Stimulated activated CD4-positive, alpha-beta T cell treated with anti-CD3 and anti-CD28 coated beads, Interleukin-1b, Interleukin-23, amount 100 ng/mL, for 1 hour (primary cell): ENCODE data around the gene CNDP2.
A peak's percentile ranks its signal among the peaks of the same experiment; 100 is the strongest.

Source experiments
- DNase-seq, 2 donors: peaks; one replicate each; pipeline ENCODE4 v3.0.0-alpha.2; 2020; ENCODE audit warnings: low read depth in 2 of 2

Gene CNDP2

GRCh38 chr18:74472312-74472711, 23.9 kb upstream of the CNDP2 start:
- no peak for DNase-seq

GRCh38 chr18:74473976-74474640, 22.1 kb upstream of the CNDP2 start:
- DNase-seq, result no peak

GRCh38 chr18:74476140-74476539, 20.0 kb upstream of the CNDP2 start:
- no peak for DNase-seq

DNA sequence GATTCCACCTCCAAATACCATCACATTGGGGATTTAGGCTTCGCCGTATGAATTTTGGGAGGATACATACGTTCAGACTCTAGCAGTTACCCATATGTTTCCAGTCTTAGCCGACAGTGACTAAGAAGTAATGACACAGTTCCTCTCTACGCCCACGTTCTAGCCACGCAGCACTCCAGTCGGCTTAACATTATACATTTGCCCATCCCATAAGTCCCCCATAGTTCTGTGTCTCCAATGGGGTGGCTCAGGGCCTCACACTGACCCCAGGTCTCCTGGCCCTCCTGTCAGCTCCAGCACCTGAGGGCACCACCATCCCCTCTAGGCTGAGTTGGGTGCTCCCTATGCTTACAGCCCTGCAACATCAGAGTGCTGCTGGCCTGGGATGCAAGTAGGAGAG, 18.4 kb upstream of the CNDP2 start:
- no peak for DNase-seq

DNA sequence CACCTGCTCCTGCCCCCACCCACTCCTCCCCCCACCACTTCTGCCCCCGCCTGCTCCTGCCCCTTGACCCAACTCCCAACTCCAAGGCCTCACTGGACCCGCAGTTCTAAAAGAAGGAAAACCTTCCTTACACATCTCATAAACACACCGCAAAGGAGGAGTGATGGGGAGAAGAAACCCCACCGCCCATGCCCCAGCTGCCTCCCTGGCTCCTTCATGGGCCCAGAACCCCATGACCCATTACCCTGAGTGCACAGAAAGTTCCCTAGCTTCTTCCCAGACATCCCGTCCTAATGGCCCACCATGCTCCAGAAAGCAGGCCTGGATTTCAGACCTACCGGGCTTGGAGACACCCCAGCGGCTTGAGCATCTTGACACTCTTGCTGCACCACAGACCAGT, 17.8 kb upstream of the CNDP2 start:
- no peak for DNase-seq

DNA sequence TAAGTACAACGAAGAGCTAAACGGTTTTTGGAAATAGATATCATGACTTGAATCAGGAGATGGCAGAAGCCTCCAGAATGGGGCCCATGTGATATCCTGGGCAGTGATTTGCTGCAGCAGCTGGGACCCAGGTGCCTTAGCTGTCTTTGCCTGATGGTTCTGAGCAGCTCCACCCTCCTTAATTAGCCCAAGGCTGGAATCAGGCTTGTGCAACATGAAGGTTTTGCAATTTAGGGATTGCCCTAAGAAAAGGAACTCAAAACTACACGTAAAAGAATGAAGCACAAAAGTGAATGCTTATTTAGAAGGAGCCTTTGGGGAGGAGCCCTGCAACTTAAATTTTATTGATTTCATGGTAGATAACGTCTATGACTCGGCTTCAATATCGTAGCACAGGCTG, 17.3 kb upstream of the CNDP2 start:
- DNase-seq, result no peak

- DNase-seq, result no peak
These were observed 16.5 kb upstream of the CNDP2 start for GRCh38 chr18:74479486-74480148.

GRCh38 chr18:74480149-74480651, 16.0 kb upstream of the CNDP2 start:
- no peak for DNase-seq

- no peak for DNase-seq
These were observed 13.5 kb upstream of the CNDP2 start for GRCh38 chr18:74482697-74483096.

DNA sequence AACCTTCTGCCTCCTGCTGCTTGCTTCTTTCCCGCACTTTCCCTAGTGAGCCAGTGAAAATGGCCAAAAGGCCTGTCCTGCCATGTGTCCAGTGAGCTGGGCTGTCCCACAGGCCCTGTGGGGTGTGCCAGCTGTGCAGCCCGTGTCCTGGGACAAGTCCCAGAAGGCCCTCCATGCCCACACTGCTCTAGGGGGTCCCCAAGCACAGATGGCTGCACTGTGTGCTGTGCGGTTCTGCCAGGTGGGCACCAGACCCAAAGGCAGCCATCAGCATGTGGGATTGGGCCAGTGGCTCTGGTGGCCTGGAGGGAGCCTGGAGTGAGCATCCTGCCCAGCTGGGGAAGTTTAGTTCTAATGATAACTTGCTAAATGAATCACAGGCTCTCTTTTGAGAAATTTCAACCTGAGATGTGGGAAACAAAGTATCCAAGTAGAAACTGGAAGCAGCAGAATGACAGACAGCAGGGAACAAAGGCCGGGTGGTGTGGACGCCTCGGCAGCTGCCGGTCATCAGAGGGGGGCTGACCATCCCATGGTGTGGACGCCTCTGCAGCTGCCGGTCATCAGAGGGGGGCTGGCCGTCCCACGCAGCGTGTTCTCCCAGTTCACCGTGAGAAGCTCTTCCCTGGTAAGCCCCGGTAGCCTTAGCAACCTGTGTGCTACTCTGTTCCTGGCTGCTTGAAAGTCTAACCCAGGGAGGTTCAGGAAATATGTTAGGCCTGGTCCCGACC, 9.9 kb upstream of the CNDP2 start:
- DNase-seq, result no peak

GRCh38 chr18:74488354-74488753, 7.8 kb upstream of the CNDP2 start:
- DNase-seq, result no peak

DNA sequence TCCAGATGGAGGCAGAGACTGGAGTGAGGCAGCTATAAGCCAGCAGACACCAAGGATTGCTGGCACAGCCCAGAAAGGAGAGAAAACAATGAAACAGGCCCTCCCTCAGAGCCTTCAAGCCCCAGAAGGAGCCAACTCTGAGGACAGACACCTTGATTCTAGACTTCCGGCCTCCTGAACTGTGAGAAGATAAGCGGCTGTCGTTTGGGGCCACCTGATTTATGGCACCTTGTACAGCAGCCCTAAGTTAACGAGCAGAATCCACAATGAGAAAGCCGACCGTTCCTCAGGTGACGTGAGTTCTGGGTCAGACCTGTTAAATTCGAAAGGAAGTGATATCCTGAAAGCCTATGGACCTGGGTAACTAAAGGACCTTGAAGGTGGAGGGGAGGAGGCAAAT, 7.3 kb upstream of the CNDP2 start:
- no peak for DNase-seq

GRCh38 chr18:74489676-74490075, 6.5 kb upstream of the CNDP2 start:
- no peak for DNase-seq

DNA sequence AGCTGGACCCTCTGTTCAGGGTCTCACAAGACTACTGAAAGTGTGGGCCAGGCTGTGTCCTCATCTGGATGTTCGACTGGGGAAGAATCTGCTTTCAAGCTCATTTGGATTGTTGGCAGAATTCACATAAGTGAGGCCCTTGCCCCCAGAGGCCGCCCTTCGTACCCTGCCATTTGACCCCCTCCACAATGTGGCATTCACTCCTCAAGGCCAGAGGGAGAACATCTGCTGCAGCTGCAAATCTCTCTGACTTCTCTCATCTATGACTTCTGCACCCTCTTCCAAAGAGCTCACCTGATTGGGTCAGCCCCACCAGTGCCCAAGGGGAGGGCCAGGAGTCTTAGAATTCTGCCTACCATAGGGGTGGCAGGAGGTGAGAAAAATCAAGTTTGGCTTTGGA, 3.9 kb upstream of the CNDP2 start:
- no peak for DNase-seq

GRCh38 chr18:74493689-74494088, 2.5 kb upstream of the CNDP2 start:
- DNase-seq, result peak in 1 of 2 donors; percentile 32

- DNase-seq, result no peak
These were observed 1.6 kb upstream of the CNDP2 start for GRCh38 chr18:74494514-74494913.

GRCh38 chr18:74496508-74497323, 553 bp downstream of the CNDP2 start:
- peak in 1 of 2 donors; percentile 20 for DNase-seq

DNA sequence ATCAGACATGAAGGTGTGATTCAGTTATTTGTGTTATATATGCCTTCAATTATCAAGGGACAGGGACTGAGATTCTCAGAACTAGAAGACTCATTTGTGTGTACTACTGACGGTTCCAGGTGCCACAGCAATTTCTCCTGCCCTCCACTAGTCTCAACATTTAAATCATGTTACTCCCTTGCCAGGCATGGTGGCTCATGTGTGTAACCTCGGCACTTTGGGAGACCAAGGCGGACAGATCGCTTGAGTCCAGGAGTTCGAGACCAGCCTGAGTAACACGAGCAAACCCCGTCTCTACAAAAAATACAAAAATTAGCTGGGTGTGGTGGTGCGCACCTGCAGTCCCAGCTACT, 1.1 kb downstream of the CNDP2 start:
- no peak for DNase-seq

GRCh38 chr18:74497778-74498177, 1.6 kb downstream of the CNDP2 start:
- DNase-seq, result no peak

DNA sequence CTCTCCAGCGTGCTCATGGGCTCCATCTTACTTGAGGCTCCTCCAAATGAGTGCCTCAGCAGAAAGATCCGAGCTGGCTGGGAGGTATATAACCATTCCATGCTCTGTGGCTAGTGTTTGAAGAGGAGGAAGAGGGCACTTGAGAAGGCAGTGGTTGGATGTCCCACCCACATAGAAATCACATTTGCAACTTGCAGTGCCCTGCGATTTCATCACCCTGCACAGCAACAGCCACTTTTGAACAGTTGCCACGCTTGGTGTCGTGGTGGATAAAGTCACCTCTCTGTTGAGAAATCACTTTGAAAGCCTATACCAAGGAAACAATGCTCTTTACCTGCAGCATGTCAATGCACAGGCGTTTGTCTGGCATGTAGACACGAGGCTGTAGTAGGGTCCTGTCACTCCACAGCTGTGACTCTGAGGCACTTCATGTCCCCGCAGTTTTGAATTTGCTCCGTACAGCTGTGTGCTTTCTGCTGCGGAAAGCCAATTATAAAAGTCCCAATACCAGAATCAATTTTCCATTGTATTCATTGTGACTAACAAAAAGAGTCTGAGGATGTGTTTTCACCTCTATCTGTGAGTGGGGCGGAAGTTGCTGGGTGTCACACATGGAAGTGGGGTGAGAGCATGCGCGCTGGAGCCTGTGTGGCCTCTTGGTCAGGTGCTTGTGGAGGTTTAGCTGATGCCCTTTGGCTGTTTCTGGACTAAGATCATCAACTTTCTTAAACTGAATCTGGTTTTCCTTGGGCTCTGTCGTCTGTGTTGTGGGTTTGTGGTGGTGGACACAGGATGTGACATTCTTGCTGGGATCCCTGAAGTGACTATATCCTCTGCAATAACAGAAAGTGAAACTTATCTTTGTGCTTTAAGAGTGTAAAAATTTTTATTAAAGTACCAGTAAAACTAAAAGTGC, 2.8 kb downstream of the CNDP2 start:
- DNase-seq, result peak; percentile 49 to 54

GRCh38 chr18:74499633-74500032, 3.5 kb downstream of the CNDP2 start:
- no peak for DNase-seq
